Midbrain (tissue), 1 donor: ENCODE measurements around the gene ALLC.

Experiments used
- DNase-seq: peaks from one replicate; lab custom pipeline; 2025; lab: John Stamatoyannopoulos, UW

The ALLC gene

DNA sequence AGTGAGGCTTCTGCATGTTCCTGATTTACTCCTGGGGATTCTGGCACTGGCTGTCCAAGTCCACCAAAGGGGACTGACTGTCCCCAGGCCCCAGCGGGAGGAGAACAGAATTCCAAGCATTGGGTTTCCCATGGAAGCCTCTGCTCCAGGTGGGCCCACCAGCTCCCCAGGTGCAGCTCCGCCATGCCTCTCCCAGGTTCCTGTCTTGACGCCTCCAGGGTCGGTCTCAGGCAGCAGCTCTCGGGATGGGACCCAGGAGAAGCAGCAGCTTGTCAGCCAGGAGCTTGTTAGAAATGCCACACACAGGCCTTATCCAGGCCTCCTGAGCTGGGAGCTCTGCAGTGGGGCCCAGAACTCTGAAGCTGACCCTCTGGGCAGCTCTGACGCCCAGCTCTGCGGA, 93.3 kb downstream of the ALLC start:
- DNase-seq = no peak

DNA sequence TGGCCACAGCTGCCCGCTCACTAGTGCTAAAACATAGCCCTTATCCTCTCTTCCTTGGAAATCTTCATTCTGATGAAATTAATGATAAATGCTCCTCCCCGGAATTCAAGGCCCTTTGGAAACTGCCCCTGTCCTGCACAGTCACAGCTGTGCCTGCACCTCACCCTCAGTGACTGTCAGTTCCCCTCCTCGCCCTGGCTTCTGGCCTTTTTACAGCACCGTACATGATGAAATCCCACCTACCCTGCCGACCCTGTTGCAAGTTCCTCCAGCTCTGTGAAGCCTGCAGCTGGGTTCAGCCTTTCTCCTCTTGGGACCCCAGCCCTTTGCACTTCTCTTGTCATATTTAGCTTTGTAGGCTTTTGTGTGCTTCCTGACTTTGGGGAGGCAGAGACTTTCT, 93.8 kb downstream of the ALLC start:
- DNase-seq = no peak
